GM12874 (cell line): ENCODE measurements around the gene MARCHF4.

Experiments
- TF ChIP-seq, protein P1 (sequence below): IDR thresholded peaks from 2 replicates; pipeline ENCODE4 v1.5.1; 2011; ENCODE audit warnings: low read depth, mild to moderate bottlenecking, control low read depth, low read length, moderate library complexity; ENCODE audit not compliant: insufficient read depth

MARCHF4 gene

DNA sequence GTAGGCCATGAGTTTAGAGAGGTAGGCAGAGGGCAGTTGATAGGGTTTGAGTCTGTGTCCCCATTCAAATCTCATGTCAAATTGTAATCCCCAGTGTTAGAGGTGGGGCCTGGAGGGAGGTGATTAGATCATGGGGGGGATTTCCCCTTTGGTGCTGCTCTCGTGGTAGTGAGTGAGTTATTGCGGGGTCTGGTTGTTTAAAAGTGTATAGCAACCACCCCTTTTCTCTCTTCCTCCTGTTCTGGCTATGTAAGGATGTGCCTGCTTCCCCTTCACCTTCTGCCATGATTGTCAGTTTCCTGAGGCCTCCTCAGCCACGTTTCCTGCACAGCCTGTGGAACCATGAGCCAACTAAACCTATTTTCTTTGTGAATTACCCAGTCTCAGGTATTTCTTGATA is 25.5 kb downstream of the MARCHF4 start:
- TF ChIP-seq, protein P1, sequence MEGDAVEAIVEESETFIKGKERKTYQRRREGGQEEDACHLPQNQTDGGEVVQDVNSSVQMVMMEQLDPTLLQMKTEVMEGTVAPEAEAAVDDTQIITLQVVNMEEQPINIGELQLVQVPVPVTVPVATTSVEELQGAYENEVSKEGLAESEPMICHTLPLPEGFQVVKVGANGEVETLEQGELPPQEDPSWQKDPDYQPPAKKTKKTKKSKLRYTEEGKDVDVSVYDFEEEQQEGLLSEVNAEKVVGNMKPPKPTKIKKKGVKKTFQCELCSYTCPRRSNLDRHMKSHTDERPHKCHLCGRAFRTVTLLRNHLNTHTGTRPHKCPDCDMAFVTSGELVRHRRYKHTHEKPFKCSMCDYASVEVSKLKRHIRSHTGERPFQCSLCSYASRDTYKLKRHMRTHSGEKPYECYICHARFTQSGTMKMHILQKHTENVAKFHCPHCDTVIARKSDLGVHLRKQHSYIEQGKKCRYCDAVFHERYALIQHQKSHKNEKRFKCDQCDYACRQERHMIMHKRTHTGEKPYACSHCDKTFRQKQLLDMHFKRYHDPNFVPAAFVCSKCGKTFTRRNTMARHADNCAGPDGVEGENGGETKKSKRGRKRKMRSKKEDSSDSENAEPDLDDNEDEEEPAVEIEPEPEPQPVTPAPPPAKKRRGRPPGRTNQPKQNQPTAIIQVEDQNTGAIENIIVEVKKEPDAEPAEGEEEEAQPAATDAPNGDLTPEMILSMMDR, result no peak

DNA sequence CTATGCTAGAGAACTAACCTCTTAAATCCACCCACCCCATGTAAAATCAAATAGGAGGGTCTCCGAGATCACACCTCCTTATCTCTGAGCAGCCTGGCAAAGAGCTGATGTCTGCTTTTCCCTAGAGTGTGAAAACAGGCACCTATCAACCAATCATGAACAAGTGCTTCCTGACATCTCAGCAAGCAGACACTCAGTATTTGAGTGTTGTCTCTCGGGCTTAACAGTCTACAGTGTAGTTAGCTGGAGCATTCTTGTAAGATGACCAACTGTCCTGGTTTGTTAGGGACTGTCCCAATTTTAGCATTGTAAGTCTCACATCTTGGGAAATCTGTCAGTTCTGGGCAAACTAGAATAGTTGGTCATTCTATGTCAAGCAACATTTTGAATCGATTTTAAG is 26.4 kb downstream of the MARCHF4 start:
- TF ChIP-seq, protein P1, result no peak

DNA sequence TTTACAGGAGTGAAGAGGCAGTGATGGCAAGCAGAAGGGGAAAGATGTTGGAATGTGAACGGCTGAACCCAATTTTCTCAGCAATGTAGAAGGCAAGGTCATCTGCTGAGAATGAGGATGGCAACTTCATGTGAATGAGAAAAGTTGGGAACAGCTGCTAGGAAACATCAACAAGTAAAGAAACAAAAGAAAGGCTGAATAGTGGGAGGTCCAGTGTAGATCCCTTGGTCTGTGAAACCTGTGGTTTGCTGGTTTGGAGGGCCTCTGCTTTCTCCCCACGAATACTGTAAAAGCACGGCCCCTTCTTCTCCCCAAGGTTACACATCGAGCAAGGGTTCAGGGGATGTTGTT is 27.4 kb downstream of the MARCHF4 start:
- TF ChIP-seq, protein P1, result no peak

DNA sequence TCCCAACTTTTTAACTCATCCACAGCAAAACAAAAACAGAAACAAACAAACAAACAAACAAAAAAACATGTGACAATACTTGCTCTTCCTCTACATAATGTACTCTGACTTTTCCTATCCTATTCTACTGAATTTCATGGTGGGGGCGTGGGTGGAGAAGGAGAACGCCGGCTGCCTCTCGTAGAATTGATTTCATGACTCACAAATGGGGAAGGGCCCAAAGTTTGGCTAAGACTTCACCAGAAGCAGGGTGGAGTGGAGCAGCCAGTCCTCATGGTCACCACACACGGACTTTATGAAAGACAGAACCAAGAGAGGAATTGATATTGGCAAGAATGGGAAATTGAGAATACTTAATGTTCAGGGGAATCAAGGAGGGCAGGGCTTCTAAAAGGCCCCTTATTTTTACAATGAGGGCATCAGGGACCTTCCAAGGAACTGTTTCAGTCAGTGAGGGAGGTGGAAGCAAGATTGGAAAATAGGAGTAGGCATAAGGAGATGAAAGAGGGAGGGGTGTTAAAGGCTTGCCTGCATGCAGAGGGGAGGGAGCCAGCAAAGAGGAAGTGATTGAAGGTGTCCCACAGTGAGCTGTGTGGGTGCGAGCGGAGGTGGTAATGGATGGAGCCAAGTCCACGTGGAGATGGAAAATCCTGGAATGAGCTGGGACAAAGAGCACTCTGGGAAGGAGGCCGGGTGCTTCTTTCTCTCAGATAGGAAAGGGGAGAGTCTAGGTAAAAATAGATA is 27.9 kb downstream of the MARCHF4 start:
- TF ChIP-seq, protein P1, result no peak

DNA sequence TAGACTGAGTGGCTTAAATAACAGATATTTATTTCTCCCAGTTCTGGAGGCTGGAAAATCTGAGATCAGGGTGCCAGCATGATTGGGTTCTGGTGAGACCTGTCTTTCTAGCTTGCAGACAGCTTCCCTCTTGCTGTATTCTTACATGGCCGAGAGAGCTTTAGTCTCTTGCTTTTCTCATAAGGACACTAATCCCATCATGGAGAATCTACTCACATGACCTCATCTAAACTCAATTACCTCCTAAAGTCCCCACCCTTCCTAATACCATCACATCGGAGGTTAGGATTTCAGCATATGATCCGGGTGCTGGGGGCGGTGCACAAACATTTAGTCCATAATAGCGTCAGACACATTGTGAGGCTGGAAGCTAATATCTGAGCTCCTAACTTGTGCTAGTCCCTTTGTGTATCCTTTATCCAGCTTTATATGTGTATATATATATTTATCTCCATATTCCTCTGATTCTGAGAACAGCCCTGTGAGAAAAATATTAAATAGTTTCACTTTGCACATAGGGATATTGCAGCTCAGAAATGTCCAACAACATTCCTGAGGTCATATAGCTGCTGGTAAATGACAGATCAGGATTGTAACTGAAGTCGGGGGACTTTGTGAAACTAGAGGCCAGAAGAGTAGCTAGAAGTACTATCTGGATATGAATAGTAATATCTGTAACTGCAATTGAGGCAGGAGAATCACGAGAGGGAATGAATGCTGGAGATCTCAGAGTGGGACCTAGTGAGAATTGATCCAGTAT is 28.9 kb downstream of the MARCHF4 start:
- TF ChIP-seq, protein P1, result no peak

DNA sequence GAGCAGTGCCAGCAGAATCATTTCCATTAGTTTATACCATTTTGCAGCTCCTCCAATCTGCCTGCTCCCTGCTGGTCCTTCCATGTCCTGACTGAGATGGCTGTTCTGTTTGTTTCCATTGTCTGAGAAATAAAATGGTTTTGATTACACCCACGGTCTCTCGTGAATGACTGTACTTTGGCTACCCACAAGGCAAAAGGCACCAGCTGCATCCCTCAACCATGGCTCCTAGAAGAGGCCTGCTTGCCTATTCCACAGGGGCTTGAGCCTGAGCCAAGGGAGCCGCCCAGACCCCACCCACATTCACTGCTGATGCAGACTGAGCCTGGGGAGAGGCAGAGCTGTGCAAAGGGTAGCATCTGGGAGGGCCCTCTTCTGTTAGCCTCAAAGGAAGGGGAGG is 31.2 kb downstream of the MARCHF4 start:
- TF ChIP-seq, protein P1, result no peak

DNA sequence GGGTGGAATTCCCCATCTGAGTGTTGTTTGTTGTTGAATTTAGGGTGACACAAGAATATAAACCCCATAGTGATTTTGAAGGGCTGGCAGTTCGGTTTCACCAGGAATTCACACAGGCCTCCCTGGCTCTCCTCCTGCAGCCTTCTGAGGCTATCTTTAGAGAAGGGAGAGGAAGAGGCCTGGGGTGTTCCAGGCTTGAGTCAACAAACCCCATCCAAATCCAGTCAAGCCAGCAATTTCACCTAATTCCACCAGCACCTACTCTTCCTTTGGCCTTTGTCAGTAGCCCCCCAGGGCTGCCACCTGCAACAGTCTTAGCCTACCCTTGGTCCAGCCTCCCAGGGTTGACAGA is 32.0 kb downstream of the MARCHF4 start:
- TF ChIP-seq, protein P1, result no peak
